ENCODE data around the gene NOSIP. TPM values are rescaled to one million over a fixed set of nuclear protein-coding genes. Genes with fewer than 3 reads are reported as not detected.

NOSIP gene
- total and polyA plus RNA-seq, 2 of the 4 experiments (the other 2 are of a cell fraction): 118 to 138 TPM

DNA sequence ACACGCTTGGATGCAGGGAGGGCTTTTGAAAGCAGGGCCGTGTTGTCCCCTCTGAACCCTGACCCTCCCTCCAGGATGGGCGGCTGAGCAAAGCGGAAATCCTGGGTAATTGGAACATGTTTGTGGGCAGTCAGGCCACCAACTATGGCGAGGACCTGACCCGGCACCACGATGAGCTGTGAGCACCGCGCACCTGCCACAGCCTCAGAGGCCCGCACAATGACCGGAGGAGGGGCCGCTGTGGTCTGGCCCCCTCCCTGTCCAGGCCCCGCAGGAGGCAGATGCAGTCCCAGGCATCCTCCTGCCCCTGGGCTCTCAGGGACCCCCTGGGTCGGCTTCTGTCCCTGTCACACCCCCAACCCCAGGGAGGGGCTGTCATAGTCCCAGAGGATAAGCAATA lies 37.3 kb downstream of the NOSIP start:
- Histone ChIP-seq H2BK15ac (ENCODE audit: low read depth, low read length) (no peak overlapping the region), H4K20me1 (ENCODE audit: insufficient read depth, low read length) (no peaks in the 10 kb centered on the region), H3K4ac (ENCODE audit: low read depth, low read length) (no peak overlapping the region), H3K9me1 (ENCODE audit: insufficient read depth, low read length) (no peaks in the 10 kb centered on the region), H3K36me3 (ENCODE audit: control insufficient read depth, insufficient read depth, low read length) (peaks cover 12% of the 10 kb centered on the region), H3K9me3 (ENCODE audit: control insufficient read depth, insufficient read depth, low read length) (no peaks in the 10 kb centered on the region), H3K4me3 (ENCODE audit: insufficient read depth, low read depth, low read length) (no peak overlapping the region), H3K27me3 (ENCODE audit: control insufficient read depth, insufficient read depth, low read length) (no peaks in the 10 kb centered on the region), H3K79me1 (ENCODE audit: low read depth in 1 of 2, low read length in 2 of 2) (no peaks in the 10 kb centered on the region), H2AK5ac (ENCODE audit: low read depth, low read length) (no peak overlapping the region), H3K4me2 (ENCODE audit: low read depth, low read length) (no peak overlapping the region), H3K4me1 (ENCODE audit: control insufficient read depth, insufficient read depth, low read length) (no peaks in the 10 kb centered on the region; the same call in 1 of the 2 replicates), H3K9ac (ENCODE audit: low read depth, low read length) (no peak overlapping the region), H3K18ac (ENCODE audit: low read depth, low read length) (no peak overlapping the region), H4K8ac (ENCODE audit: low read depth in 2 of 2, low read length in 2 of 2) (no peak overlapping the region), H3K56ac (ENCODE audit: extremely low read depth, insufficient read depth, low read length) (no peak overlapping the region), H2BK5ac (ENCODE audit: low read depth, low read length, poor library complexity, severe bottlenecking) (no peak overlapping the region), H3K27ac (ENCODE audit: insufficient read depth, low read length) (no peak overlapping the region), H4K5ac (ENCODE audit: low read depth, low read length) (no peak overlapping the region), H3K14ac (replicated peaks; ENCODE audit: low read depth, low read length) (no peak overlapping the region), H2AFZ (replicated peaks; ENCODE audit: low read length, poor library complexity) (no peak overlapping the region), H2BK20ac (ENCODE audit: low read depth, low read length) (no peak overlapping the region), H2BK120ac (ENCODE audit: low read depth, low read length) (no peak overlapping the region), H2AK9ac (replicated peaks; ENCODE audit: low read depth, low read length, poor library complexity) (no peak overlapping the region), H3K23ac (ENCODE audit: low read depth, low read length) (no peak overlapping the region), H4K91ac (ENCODE audit: insufficient read depth, low read depth, low read length) (no peak overlapping the region)
- DNase-seq (no peak), ATAC-seq (ENCODE audit: low read depth) (no peak)
- in situ Hi-C loops (cut with MboI; ENCODE audit: low sequenced_read_pairs) (no loop called here), dilution Hi-C loops (cut with HindIII; ENCODE audit: low sequenced_read_pairs, unreplicated experiment) (no loop called here), intact Hi-C loops (cut with micrococcal nuclease) (no loop called here)
- CTCF ChIA-PET: no interaction called here
- TF ChIP-seq FOS (IDR thresholded peaks at IDR 0.05; ENCODE audit: low read depth, low read length) (no peak), RCOR1 (IDR thresholded peaks at IDR 0.05; ENCODE audit: insufficient replicate concordance, low read length) (no peak), CHD1 (IDR thresholded peaks at IDR 0.05; ENCODE audit: low read depth, low read length) (no peak), MAZ (IDR thresholded peaks at IDR 0.05; ENCODE audit: borderline replicate concordance, low read depth, low read length) (no peak), BHLHE40 (IDR thresholded peaks at IDR 0.05; ENCODE audit: low read depth, low read length) (no peak), SMC3 (IDR thresholded peaks at IDR 0.05; ENCODE audit: low read depth, low read length) (no peak), POLR2A (IDR thresholded peaks at IDR 0.05; ENCODE audit: low read depth, low read length) (no peak), RFX5 (IDR thresholded peaks at IDR 0.05; ENCODE audit: low read depth, low read length) (no peak), NFE2L2 (IDR thresholded peaks at IDR 0.05; ENCODE audit: low read depth, low read length) (no peak), CEBPB (IDR thresholded peaks at IDR 0.05; ENCODE audit: low read depth, low read length) (no peak)
- TF ChIP-seq, protein P1, sequence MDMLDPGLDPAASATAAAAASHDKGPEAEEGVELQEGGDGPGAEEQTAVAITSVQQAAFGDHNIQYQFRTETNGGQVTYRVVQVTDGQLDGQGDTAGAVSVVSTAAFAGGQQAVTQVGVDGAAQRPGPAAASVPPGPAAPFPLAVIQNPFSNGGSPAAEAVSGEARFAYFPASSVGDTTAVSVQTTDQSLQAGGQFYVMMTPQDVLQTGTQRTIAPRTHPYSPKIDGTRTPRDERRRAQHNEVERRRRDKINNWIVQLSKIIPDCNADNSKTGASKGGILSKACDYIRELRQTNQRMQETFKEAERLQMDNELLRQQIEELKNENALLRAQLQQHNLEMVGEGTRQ (IDR thresholded peaks at IDR 0.05; ENCODE audit: low read depth, low read length): no peak
- BruUV-seq (replicated peaks): no TSS peak
- 95% methylated on average over 6 of the region's 14 CpGs; no CpG with 5 or more reads in 1 of the 2 experiments for WGBS, 2 experiments (ENCODE audit: extremely low coverage in 2 of 2, insufficient read length in 1 of 2)
- POLR2A ChIA-PET (ENCODE audit: unreplicated experiment): no interaction called here

Data from IMR-90 (cell line).